ENCODE results near the gene FARP1. TPM values are rescaled to one million over a fixed set of nuclear protein-coding genes. Genes with fewer than 3 reads are reported as not detected.
A peak's percentile ranks its signal among the peaks of the same experiment; 100 is the strongest.

The FARP1 gene
- total RNA-seq, 1 donor from 2014 or later, result 278 TPM

DNA sequence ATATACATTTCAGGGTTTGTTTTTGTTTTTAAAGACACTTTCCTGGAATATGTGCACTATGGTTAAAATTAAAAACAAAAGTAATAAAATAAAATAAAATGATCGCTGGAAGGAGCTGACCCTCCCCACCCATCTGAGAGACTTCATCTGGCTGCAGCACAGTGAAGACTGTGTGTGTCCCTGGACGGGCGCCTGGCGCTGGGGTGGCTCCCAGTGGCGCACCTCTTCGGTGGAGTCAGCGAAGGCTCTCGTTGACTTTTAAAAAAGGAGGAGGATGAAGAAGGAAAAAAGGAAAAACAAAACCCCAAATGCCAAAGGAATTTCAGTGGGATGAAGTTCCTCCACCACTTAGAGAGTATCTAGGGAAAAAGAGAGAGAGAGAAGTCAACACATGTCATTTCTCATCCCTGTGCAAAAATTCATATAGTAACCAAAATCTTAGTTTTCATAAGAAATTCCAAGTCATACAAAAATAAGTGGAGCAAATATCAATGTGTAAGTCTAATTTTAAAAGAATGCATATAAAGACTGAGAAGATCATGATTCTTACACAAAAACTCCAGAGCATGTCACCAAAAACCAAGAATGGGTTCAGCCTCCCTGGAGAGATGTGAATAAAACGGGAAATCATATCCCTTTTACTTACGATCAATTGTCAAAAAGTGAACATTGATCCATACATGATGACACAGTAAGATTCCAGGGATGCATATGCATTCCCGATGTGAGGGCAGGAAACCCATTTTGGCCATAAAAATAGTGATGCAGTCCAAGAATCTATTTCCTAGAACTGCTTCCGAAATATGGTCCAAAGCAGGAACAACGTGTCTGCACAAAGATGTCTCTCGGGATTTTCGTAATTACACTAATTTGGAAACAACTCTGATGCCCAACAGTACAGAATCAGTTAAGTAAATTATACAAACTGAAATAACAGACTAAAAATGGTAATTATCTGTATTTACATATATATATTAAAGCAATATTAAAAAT lies 310.3 kb downstream of the FARP1 start:
- peaks cover 39% of the 10 kb centered on the region for H3K36me3 Mint-ChIP-seq (ENCODE audit: insufficient read depth)
- H3K4me1 Mint-ChIP-seq (ENCODE audit: low read depth), result peaks cover 29% of the 10 kb centered on the region
- H3K9me3 Mint-ChIP-seq (ENCODE audit: low read depth), result no peaks in the 10 kb centered on the region
- DNase-seq (ENCODE audit: low spot score, unreplicated experiment), result no peak
- no peak overlapping the region for H3K4me3 Mint-ChIP-seq (ENCODE audit: low read depth)
- no peak for TF ChIP-seq CTCF (IDR thresholded peaks at IDR 0.05; ENCODE audit: unreplicated experiment)
- H3K27ac Mint-ChIP-seq, result peak overlapping the region; percentile 67
- H3K27me3 Mint-ChIP-seq, result no peaks in the 10 kb centered on the region

DNA sequence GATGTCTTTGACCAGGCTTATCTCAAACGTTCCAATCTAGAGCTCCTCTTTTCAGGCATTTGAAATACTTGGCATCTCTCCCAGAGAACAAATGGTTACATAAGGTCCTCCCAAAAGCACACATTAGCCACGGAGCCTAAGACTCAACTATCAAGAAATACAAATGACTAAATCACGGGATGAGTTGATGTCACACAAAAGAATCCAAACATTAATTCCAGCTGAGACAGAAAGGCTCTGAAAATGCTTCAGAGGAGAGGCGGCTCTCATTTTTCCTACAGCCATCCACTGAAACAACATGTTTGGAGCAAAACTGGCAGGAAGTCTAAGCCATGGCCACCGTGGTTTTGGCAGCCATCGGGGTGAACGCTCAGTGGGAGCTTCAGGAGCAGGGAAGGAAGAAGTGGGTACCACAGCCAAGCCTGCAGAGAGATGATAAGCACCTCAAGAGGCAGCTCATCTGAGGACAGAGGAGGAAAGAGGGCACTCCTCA lies 311.5 kb downstream of the FARP1 start:
- Mint-ChIP-seq H3K4me1 (ENCODE audit: low read depth) (peaks cover 30% of the 10 kb centered on the region), H3K27ac (peak overlapping the region; percentile 73), H3K4me3 (ENCODE audit: low read depth) (no peak overlapping the region), H3K36me3 (ENCODE audit: insufficient read depth) (peaks cover 32% of the 10 kb centered on the region), H3K9me3 (ENCODE audit: low read depth) (no peaks in the 10 kb centered on the region), H3K27me3 (no peaks in the 10 kb centered on the region)
- no peak for TF ChIP-seq CTCF (IDR thresholded peaks at IDR 0.05; ENCODE audit: unreplicated experiment)
- DNase-seq (ENCODE audit: low spot score, unreplicated experiment), result no peak

DNA sequence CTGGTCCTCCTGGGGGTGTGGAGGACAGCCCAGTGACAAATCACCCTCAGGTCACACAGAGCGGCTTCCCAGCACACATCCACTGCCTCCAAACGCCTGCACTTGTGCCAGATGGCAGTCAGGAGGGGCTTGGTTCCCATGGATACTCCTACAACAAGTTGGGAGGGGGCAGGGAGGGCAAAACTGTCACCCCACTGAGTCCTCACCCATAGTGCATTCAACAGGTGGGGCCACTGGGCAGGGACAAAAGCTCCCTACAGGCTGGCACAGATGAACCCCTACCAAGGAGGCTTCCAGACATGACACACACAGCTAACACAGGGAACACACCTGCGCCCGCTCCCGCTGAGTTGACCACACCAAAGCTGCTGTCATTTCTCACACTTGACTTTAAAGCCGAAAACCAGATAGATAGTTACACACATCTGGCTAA lies 313.5 kb downstream of the FARP1 start:
- Mint-ChIP-seq H3K4me3 (ENCODE audit: low read depth) (no peak overlapping the region), H3K4me1 (ENCODE audit: low read depth) (peaks cover 17% of the 10 kb centered on the region), H3K27me3 (no peaks in the 10 kb centered on the region), H3K36me3 (ENCODE audit: insufficient read depth) (peaks cover 36% of the 10 kb centered on the region), H3K9me3 (ENCODE audit: low read depth) (no peaks in the 10 kb centered on the region), H3K27ac (peak overlapping the region; percentile 82)
- no peak for TF ChIP-seq CTCF (IDR thresholded peaks at IDR 0.05; ENCODE audit: unreplicated experiment)
- DNase-seq (ENCODE audit: low spot score, unreplicated experiment), result no peak

DNA sequence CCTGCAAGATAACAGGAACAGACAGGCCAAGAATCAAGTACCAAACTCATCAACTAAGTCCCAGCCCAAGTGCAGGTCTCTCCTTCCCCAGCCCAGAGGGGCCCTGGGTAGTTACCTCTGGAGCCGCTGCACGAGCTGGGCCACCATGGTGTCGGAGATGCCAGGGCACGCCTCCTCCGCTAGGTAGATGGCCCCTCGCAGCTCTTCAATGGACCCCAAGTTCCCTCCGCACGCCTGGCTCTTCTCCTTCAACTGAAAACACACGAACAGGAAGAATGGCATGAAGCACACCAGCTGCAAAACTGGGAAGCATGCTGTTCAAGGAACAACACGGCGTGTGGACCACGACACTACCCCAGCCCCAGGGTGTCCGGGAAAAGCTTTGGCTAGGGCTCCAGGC lies 314.2 kb downstream of the FARP1 start:
- H3K4me1 Mint-ChIP-seq (ENCODE audit: low read depth), result peaks cover 14% of the 10 kb centered on the region
- no peak overlapping the region for H3K4me3 Mint-ChIP-seq (ENCODE audit: low read depth)
- no peaks in the 10 kb centered on the region for H3K9me3 Mint-ChIP-seq (ENCODE audit: low read depth)
- peaks cover 31% of the 10 kb centered on the region for H3K36me3 Mint-ChIP-seq (ENCODE audit: insufficient read depth)
- H3K27me3 Mint-ChIP-seq, result no peaks in the 10 kb centered on the region
- no peak for TF ChIP-seq CTCF (IDR thresholded peaks at IDR 0.05; ENCODE audit: unreplicated experiment)
- no peak for DNase-seq (ENCODE audit: low spot score, unreplicated experiment)
- H3K27ac Mint-ChIP-seq, result peak overlapping the region; percentile 82

- H3K9me3 Mint-ChIP-seq (ENCODE audit: low read depth), result no peaks in the 10 kb centered on the region
- DNase-seq (ENCODE audit: low spot score, unreplicated experiment), result no peak
- H3K36me3 Mint-ChIP-seq (ENCODE audit: insufficient read depth), result peaks cover 34% of the 10 kb centered on the region
- H3K27ac Mint-ChIP-seq, result peak overlapping the region; percentile 24
- H3K27me3 Mint-ChIP-seq, result no peaks in the 10 kb centered on the region
- no peak for TF ChIP-seq CTCF (IDR thresholded peaks at IDR 0.05; ENCODE audit: unreplicated experiment)
- peaks cover 14% of the 10 kb centered on the region for H3K4me1 Mint-ChIP-seq (ENCODE audit: low read depth)
- no peak overlapping the region for H3K4me3 Mint-ChIP-seq (ENCODE audit: low read depth)
Measured at GRCh38 chr13:98458431-98458830, 315.5 kb downstream of the FARP1 start.
